K562 (cell line): ENCODE data around the gene NCMAP. TPM values are rescaled to one million over a fixed set of nuclear protein-coding genes. Genes with fewer than 3 reads are reported as not detected.

Experiments
- ARID3A ChIP-seq: IDR thresholded peaks from 2 replicates; pipeline ENCODE4 v1.6.1; 2012; ENCODE audit warnings: low read depth, low read length, improper control_type of control experiment, borderline replicate concordance
- BRF2 ChIP-seq: IDR thresholded peaks from 3 replicates; pipeline ENCODE4 v1.6.1; 2011; ENCODE audit warnings: borderline replicate concordance, mild to moderate bottlenecking; ENCODE audit not compliant: insufficient read length, insufficient read depth
- CTCFL ChIP-seq: IDR thresholded peaks from 2 replicates; pipeline ENCODE4 v1.6.1; 2011; ENCODE audit warnings: borderline replicate concordance, low read depth, mild to moderate bottlenecking, moderate library complexity, low read length; ENCODE audit not compliant: insufficient read depth, poor library complexity, severe bottlenecking
- EP300 ChIP-seq: IDR thresholded peaks from 2 replicates; pipeline ENCODE4 v1.6.1; 2012; ENCODE audit warnings: low read length, improper control_type of control experiment
- ESRRB ChIP-seq: fragments of 250-450 bp; sonication (Bioruptor Pico); IDR thresholded peaks from 2 replicates; pipeline ENCODE4 v1.5.0; 2020; ENCODE audit warnings: mild to moderate bottlenecking, moderate library complexity, borderline replicate concordance
- GATA2 ChIP-seq: sonication (generic); formaldehyde crosslinking; IDR thresholded peaks from 2 replicates; pipeline ENCODE4 v1.4.0; 2020; ENCODE audit warnings: mild to moderate bottlenecking, missing genetic modification reagents
- GTF2F1 ChIP-seq: IDR thresholded peaks from 2 replicates; pipeline ENCODE4 v1.6.1; 2011; ENCODE audit warnings: low read depth, low read length, improper control_type of control experiment
- HDAC3 ChIP-seq: fragments of 450-650 bp; IDR thresholded peaks from 2 replicates; pipeline ENCODE4 v1.6.1; 2018; ENCODE audit warnings: borderline replicate concordance, mild to moderate bottlenecking, moderate library complexity; ENCODE audit not compliant: partially characterized antibody
- ILK ChIP-seq: fragments of 450-650 bp; IDR thresholded peaks from 2 replicates; pipeline ENCODE4 v1.6.1; 2016; ENCODE audit warnings: missing genetic modification characterization, low read depth, mild to moderate bottlenecking, missing compliant biosample characterization, moderate library complexity, borderline replicate concordance
- LCOR ChIP-seq: sonication (generic); formaldehyde crosslinking; IDR thresholded peaks from 2 replicates; pipeline ENCODE4 v1.8.0; 2022; ENCODE audit warnings: mild to moderate bottlenecking, missing genetic modification reagents
- MTF1 ChIP-seq: fragments of 250-450 bp; sonication (Bioruptor Pico); IDR thresholded peaks from 2 replicates; pipeline ENCODE4 v1.9.0; 2021; ENCODE audit warnings: moderate library complexity, mild to moderate bottlenecking, inconsistent platforms, borderline replicate concordance
- MXI1 ChIP-seq: IDR thresholded peaks from 2 replicates; pipeline ENCODE4 v1.6.1; 2011; ENCODE audit warnings: low read depth, mild to moderate bottlenecking, improper control_type of control experiment, low read length
- POLR2G ChIP-seq: fragments of 200-400 bp; formaldehyde crosslinking; IDR thresholded peaks from 2 replicates; pipeline ENCODE4 v1.6.1; 2017; ENCODE audit warnings: low read depth, mild to moderate bottlenecking, antibody characterized with exemption, low read length, moderate library complexity
- SMARCA5 ChIP-seq: fragments of 450-650 bp; IDR thresholded peaks from 2 replicates; pipeline ENCODE4 v1.6.1; 2016
- SRSF7 ChIP-seq: fragments of 200-400 bp; formaldehyde crosslinking; optimal IDR thresholded peaks from 2 replicates; pipeline ENCODE3; 2017; ENCODE audit warnings: mild to moderate bottlenecking, low read depth, low read length
- TAF15 ChIP-seq: fragments of 200-400 bp; formaldehyde crosslinking; IDR thresholded peaks from 2 replicates; pipeline ENCODE4 v1.6.1; 2017; ENCODE audit warnings: mild to moderate bottlenecking, low read depth, low read length, moderate library complexity
- TBP ChIP-seq: optimal IDR thresholded peaks from 2 replicates; pipeline ENCODE3; 2011; ENCODE audit warnings: low read depth, low read length, improper control_type of control experiment
- TRIM25 ChIP-seq: fragments of 450-650 bp; IDR thresholded peaks from 2 replicates; pipeline ENCODE4 v1.7.0; 2016; ENCODE audit warnings: borderline replicate concordance
- ZNF354B ChIP-seq: fragments of 250-450 bp; sonication (Bioruptor Pico); IDR thresholded peaks from 2 replicates; pipeline ENCODE4 v1.4.0; 2020
- polyA plus RNA-seq, 8 experiments: library from polyadenylated mRNA; depleted of rRNA in 4 of 8; stranded (reverse) in 5 of 8; unstranded in 3 of 8; fragments of >200 nt; fragmentation: Nextera tagmentation in 2 of 8; fragmentation: Illumina TruSeq in 1 of 8; extraction: Ambion mirVana in 2 of 8; extraction: Trizol in 1 of 8; gene quantifications; 2 replicates each; pipeline versions ENCODE4 v1.2.1 to v1.2.3, GENCODE V29; 2011 to 2014; ENCODE audit warnings: inconsistent platforms in 1 of 8, missing spikeins in 1 of 8
- total RNA-seq, 7 experiments: library from RNA; depleted of rRNA in 6 of 7; stranded (reverse); fragments of >200 nt in 6 of 7; fragmentation: Illumina TruSeq in 2 of 7; extraction: Trizol in 2 of 7; gene quantifications; 2 replicates each; pipeline versions ENCODE4 v1.2.1 to v1.2.3, GENCODE V29; 2011 to 2021; ENCODE audit warnings: low replicate concordance in 1 of 7

The NCMAP gene
- total and polyA plus RNA-seq, 9 of the 15 experiments (the other 6 are each of a cell fraction or from before 2014, with no cell fraction given) = 0.03 TPM; not detected in 8

- TF ChIP-seq CTCFL (peak; percentile 29), ESRRB (no peak), ARID3A (no peak), POLR2G (peak; percentile 95), TRIM25 (no peak), ZNF354B (CRISPR knock-in tag) (no peak), GATA2 (CRISPR knock-in tag) (no peak), SRSF7 (no peak), BRF2 (no peak), TBP (peak; percentile 94), MXI1 (no peak), GTF2F1 (0 out of 2 replicates have a peak, but pooled peaks have one; percentile 7), SMARCA5 (peak; percentile 66; the same call in 1 of the 2 replicates), TAF15 (no peak), HDAC3 (no peak), LCOR (CRISPR knock-in tag) (0 out of 2 replicates have a peak, but pooled peaks have one; percentile 7), ILK (tag) (no peak), MTF1 (CRISPR knock-in tag) (no peak), EP300 (peak; percentile 53)
Observed at GRCh38 chr1:24642481-24643362, 86.8 kb downstream of the NCMAP start, which contains the start of gene SRRM1 (continued).
